ENCODE results near the gene CLPSL2.

GRCh38 chr6:35771343-35771627 is 5.1 kb upstream of the CLPSL2 start:
- TF ChIP-seq CTCF (IDR thresholded peaks at IDR 0.05; ENCODE audit: insufficient read depth, low read depth, low read length) (no peak), EZH2 (IDR thresholded peaks at IDR 0.05; ENCODE audit: insufficient read depth, low read length) (no peak)

All from astrocyte (in vitro differentiated cells and primary cell).